Activated naive CD4-positive, alpha-beta T cell treated with anti-CD3 and anti-CD28 coated beads, Interleukin-2, amount 10 ng/mL, durations not matched to agents 7 days and 5 days (primary cell): ENCODE results near the gene FSCN2.

Experiments
- CTCF ChIA-PET: fragments of 350-600 bp; sonication (Branson Sonifier 250); formaldehyde crosslinking; loops from one replicate; lab custom pipeline; 2021; ENCODE audit warnings: antibody characterized with exemption; lab: Charles Lee
- DNase-seq: peaks from one replicate; pipeline ENCODE4 v3.0.0-alpha.2; 2020
- H3K27ac Mint-ChIP-seq: one replicate; pipeline ENCODE4 v1.8.0; 2021; ENCODE audit warnings: mild to moderate bottlenecking, moderate library complexity, mixed read lengths
- H3K27me3 Mint-ChIP-seq: one replicate; pipeline ENCODE4 v1.8.0; 2021; ENCODE audit warnings: mild to moderate bottlenecking, mixed read lengths
- H3K36me3 Mint-ChIP-seq: one replicate; pipeline ENCODE4 v1.8.0; 2021; ENCODE audit warnings: mixed read lengths
- H3K4me1 Mint-ChIP-seq: one replicate; pipeline ENCODE4 v1.8.0; 2021; ENCODE audit warnings: mixed read lengths
- H3K4me3 Mint-ChIP-seq: one replicate; pipeline ENCODE4 v1.8.0; 2021; ENCODE audit warnings: mild to moderate bottlenecking, moderate library complexity, mixed read lengths
- H3K9me3 Mint-ChIP-seq: one replicate; pipeline ENCODE4 v1.8.0; 2021; ENCODE audit warnings: mixed read lengths

FSCN2 gene

DNA sequence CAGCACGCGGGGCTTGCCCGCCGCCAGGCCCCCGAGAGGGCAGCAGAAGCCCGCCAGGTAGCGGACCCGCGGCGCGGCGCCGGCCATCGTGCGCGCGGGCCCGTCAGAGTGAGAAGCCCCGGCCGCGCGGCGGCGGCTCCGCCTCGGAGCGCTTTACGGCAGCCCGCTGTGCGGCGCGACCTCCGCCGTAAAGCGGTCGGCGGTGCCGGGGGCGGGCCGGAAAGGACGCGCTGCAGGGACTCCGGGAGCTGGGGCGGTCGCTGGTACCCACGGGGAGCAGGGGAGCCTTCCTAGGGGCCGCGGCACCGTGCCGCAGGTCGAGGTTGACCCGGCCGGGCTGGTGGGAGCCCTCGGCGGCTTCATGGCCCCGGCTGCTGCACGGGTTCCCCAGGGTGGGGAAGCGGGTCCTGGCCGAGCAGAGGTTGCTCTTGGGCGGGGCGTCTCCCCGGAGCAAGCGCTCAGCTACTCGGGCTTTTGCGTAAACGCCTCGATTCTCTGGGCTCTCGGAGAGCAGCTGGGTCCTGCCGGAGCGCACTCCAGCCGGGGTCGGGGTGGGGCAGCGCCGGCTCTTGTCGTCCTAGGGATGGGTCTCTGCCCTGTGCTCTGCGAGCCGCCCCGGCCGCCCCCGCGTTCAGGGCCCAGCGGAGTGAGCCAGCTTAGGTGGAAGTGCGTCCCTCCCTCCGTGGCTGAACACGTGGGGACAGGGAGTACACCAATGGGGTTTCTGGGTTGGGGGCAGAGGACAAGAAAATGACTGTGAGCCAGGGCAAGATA lies 24.3 kb downstream of the FSCN2 start, which contains the start of gene FAAP100:
Gene FAAP100, minus strand, starts transcription at position 110 of the 774 bp plus-strand sequence. Its CDS starts 23 bp downstream, at position 87.
- H3K27ac Mint-ChIP-seq = peak within 1 kb of the TSS; percentile 91
- H3K27me3 Mint-ChIP-seq = no peaks in the 10 kb centered on the region
- H3K4me1 Mint-ChIP-seq = peaks cover 41% of the 10 kb centered on the region
- DNase-seq = peak; percentile 86
- CTCF ChIA-PET = interaction anchor here (0.8 to 1.1 kb wide), 2 partner anchors 39 to 51 kb away, joined by 3 read pairs; no protein-coding TSS in a partner anchor
- H3K9me3 Mint-ChIP-seq = no peaks in the 10 kb centered on the region
- peak within 1 kb of the TSS; percentile 78 for H3K4me3 Mint-ChIP-seq
- H3K36me3 Mint-ChIP-seq = peaks cover 7% of the 10 kb centered on the region

DNA sequence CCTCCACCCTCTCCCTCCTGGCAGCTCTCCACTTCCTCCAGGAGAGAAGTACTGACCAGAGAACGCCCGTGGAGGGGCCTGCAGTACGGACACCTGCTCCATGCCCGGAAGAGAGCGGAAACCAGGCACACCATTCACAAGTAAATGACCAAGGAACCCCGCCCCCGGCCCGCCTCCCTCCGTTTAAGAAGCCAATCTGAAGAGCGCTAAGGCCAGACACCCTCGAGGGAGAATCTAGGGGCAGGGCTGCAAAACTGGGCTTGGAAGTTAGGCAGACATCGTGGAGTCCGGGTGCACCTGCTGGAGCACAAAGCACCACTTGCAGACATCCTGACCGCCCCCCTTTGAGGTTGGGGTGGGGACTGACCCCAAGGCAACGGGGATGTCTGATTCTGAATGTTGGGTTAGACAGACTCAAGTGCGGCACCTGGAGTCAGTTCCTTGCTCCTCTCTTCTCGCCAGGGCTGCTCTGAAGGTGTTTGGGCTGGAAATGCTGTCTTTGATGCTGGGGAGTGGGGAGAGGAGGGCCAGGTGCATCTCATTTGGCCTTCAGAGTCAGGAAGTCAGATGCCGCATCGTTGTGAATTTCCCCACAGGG lies 24.9 kb downstream of the FSCN2 start:
- Mint-ChIP-seq H3K27me3 (no peaks in the 10 kb centered on the region), H3K27ac (peak overlapping the region; percentile 91), H3K36me3 (peaks cover 7% of the 10 kb centered on the region), H3K4me1 (peaks cover 41% of the 10 kb centered on the region), H3K4me3 (peak overlapping the region; percentile 78), H3K9me3 (no peaks in the 10 kb centered on the region)
- CTCF ChIA-PET = interaction anchor here (0.8 to 0.9 kb wide), 2 partner anchors 34 to 39 kb away, joined by 3 read pairs; no protein-coding TSS in a partner anchor
- DNase-seq = peak; percentile 91

DNA sequence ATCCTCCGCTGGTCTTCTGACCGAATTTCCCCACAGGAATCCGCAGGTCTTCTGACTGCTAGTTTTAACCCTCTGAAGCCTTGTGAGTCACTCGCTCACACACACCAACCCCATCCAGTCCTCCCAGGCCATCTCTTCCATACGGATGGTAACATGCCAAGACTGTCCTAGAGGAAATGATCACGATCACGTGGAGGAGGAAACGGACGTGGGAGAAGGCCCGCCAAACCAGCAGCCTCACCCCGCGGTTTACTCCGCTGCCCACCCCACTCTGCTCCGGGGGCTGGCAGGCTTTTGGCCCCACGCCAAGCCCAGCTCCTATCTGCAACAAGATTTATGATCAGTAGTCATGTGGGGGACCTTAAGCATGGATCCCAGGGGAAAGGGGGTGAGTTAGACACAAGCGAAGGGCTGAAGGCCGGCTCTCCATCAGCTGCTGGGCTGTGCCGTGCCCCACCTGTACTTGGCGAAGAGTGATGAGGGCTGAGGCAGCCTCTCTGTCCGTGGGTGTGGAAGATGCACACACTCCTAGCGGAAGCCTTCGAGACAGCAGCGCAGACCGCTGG lies 25.5 kb downstream of the FSCN2 start:
- Mint-ChIP-seq H3K36me3 (peaks cover 10% of the 10 kb centered on the region), H3K4me3 (peak overlapping the region; percentile 78), H3K9me3 (no peaks in the 10 kb centered on the region), H3K27ac (peak overlapping the region; percentile 91), H3K27me3 (no peaks in the 10 kb centered on the region), H3K4me1 (peaks cover 41% of the 10 kb centered on the region)
- DNase-seq = peak; percentile 29
- CTCF ChIA-PET = interaction anchor here (0.9 kb wide), 1 partner anchor 35 kb away, joined by 3 read pairs; no protein-coding TSS in a partner anchor

DNA sequence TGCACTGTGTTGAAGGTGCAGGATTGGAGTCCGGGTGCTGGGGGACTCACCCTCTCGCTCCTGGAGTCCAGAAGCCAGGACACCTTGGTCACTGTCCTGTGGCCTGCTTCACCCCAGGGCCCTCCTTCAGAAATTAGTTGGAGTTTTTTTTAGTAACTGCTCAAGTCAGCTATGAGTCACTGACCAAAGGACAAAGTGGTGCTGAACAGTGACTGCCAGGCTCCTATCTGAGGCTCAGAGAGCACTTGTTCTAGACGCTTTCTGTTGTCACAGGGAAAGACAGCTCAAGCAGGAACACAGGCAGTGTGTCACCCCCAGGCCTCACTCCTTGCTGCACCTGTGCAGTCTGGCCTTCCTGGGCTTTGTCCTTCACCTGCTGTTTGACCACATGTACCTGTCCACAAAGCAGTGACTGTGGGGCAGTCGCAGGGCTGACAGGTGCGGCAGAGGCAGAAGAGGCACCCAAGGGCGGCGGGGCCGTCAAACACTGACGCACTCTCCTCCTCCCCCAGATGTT lies 28.1 kb downstream of the FSCN2 start:
- no peak for DNase-seq
- no peak overlapping the region for H3K27ac Mint-ChIP-seq

DNA sequence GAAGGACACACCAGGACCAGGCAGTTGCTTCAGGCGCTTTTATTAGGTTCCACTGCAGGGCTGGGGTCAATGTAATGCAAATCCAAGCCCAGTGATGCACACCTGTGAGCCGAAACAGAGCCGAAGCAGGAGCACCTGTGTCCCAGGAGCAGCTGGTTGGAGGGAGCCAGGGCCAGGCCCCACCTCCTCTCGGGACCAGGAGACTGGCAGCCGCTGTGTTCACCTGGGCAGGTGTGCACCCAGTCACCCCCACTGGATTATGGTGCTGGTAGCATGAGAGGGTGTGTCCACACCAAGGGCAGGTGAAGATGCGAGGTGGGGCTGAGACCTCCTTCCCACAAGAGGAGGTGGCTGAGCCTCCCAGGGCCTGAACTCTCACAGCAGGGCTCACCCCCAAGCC lies 28.7 kb downstream of the FSCN2 start:
- Mint-ChIP-seq H3K9me3 (no peaks in the 10 kb centered on the region), H3K36me3 (peaks cover 11% of the 10 kb centered on the region), H3K4me1 (peaks cover 16% of the 10 kb centered on the region), H3K27ac (no peak overlapping the region), H3K27me3 (no peaks in the 10 kb centered on the region), H3K4me3 (no peak overlapping the region)
- DNase-seq = no peak
- CTCF ChIA-PET = interaction anchor here (0.9 kb wide), 1 partner anchor 44 kb away, joined by 3 read pairs; no protein-coding TSS in a partner anchor

More for the DNA sequence above, 28.1 kb downstream of the FSCN2 start:
- peaks cover 9% of the 10 kb centered on the region for H3K36me3 Mint-ChIP-seq
- H3K4me1 Mint-ChIP-seq = peaks cover 20% of the 10 kb centered on the region
- H3K4me3 Mint-ChIP-seq = no peak overlapping the region
- no peaks in the 10 kb centered on the region for H3K27me3 Mint-ChIP-seq
- CTCF ChIA-PET = interaction anchor here (0.8 kb wide), 1 partner anchor 44 kb away, joined by 3 read pairs; no protein-coding TSS in a partner anchor
- no peaks in the 10 kb centered on the region for H3K9me3 Mint-ChIP-seq

DNA sequence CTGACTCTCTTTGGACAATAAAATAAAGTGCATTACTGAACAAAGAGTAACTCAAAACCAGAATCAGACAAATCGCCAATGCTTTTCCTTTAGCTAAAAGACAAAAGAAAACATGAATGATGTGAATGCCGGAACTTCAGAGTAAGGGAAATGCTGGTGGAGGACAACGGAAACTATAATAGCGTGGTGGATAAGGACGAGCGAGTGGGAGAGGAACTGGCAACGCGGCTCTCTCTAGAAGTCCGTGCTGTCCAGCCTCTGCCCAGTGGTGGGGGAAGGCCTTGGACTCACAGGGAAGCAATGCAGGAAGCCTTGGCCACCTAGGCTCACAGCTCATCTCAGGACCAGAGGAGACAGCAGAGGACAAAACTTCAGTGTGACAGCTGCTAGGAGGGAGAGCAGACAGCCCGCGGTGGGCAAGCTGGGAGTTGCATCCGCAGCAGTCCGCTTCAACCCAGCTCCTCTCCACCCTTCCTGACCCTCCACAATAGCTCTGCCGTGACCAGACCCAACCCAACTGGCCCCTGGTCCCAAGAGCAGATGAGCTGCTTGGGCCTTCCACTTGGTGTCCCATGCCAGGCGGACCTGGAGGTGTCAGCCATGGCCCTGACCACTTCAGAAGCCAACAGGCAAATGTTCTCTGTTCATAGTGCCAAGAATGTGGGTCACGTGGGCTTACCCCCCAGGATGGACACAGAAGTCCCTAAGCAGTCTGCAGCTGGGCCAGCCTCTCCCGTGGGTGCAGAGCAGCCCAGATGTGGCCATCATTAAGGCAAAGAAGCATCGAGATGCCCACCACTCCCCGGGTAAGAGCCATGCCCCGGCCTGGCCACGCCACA lies 29.3 kb downstream of the FSCN2 start:
- H3K9me3 Mint-ChIP-seq = no peaks in the 10 kb centered on the region
- peaks cover 13% of the 10 kb centered on the region for H3K36me3 Mint-ChIP-seq
- no peak overlapping the region for H3K27ac Mint-ChIP-seq
- CTCF ChIA-PET = interaction anchor here (0.9 kb wide), 1 partner anchor 43 kb away, joined by 3 read pairs; no protein-coding TSS in a partner anchor
- DNase-seq = no peak
- H3K27me3 Mint-ChIP-seq = no peaks in the 10 kb centered on the region
- peaks cover 16% of the 10 kb centered on the region for H3K4me1 Mint-ChIP-seq
- H3K4me3 Mint-ChIP-seq = no peak overlapping the region

DNA sequence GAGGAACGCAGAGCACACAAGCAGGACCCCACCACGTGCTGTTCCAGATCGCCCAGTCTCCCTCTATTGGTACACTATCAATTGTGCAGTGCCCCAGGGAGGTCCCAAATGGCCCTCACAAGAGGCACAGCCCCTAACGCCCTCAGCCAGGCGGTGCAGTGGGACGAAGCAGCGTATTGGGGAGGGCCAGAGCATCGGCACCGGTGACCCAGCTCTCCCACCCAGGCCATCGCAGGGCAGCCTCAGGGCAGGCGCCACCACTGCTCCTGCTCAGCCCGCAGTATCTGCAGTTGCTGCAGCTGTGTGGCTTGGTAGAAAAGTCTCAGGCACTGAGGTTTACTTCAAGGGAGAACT lies 29.9 kb downstream of the FSCN2 start:
- H3K27me3 Mint-ChIP-seq = no peaks in the 10 kb centered on the region
- peaks cover 16% of the 10 kb centered on the region for H3K36me3 Mint-ChIP-seq
- no peak overlapping the region for H3K4me3 Mint-ChIP-seq
- H3K9me3 Mint-ChIP-seq = no peaks in the 10 kb centered on the region
- no peak overlapping the region for H3K27ac Mint-ChIP-seq
- DNase-seq = no peak
- H3K4me1 Mint-ChIP-seq = peaks cover 15% of the 10 kb centered on the region
- CTCF ChIA-PET = no interaction called here

DNA sequence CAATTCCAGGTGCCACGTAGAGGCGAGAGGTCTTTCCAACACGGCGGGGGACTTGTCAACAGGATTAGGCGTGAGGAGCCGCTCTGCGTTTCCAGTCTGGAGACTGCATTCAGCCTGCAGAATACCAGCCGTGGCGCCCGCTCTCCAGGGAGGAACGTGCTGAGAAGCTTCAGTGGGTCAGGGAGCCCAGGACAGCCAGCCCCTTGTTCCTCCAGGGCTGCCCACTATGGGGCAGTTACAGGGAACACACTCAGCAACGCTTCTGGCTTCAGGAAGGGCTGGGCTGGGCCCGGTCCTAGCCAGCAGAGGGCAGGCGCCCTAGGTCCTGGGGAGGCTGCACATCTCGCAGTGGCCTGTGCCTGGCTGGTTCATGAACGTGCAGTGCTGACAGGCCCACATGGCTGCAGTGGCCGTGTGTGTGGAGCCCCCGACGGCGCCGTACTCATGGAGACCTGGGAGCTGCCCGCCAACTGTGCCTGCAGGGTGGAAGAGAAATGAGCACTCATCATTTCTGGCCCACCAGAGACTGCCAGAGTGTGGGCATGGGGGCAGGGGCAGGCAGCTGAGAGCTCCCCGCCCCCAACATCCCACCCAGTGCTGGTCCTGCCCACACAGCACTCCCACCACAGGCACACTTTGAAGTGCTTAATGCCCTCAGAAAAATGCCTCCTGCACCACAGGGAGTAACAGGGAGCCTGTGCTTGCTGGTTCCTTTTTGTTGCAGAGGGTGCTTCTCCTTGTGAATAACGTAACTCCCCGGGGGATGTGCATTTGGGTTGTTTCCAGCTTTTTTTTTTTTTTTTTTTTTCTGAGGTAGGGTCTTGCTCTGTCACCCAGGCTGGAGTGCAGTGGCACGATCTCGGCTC lies 31.0 kb downstream of the FSCN2 start:
- Mint-ChIP-seq H3K9me3 (no peaks in the 10 kb centered on the region), H3K4me3 (no peak overlapping the region), H3K27ac (no peak overlapping the region), H3K27me3 (no peaks in the 10 kb centered on the region), H3K4me1 (peaks cover 4% of the 10 kb centered on the region), H3K36me3 (peaks cover 16% of the 10 kb centered on the region)
- no peak for DNase-seq
- CTCF ChIA-PET = no interaction called here

DNA sequence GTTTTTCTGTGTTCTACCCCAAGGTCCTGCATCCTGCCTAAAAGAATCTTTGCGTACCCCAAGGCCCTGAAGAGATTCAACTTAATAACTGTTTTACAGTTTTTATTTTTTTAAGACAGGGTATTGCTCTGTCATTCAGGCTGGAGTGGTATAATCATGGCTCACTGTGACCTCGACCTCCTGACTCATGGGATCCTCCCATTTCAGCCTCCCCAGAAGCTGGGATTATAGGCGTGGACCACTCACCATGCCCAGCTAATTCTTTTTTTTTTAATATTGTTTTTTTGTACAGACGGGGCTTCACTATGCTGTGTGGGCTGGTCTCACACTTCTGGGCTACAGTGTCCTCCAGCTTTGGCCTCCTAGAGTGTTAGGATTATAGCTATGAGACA lies 33.3 kb downstream of the FSCN2 start:
- H3K36me3 Mint-ChIP-seq = peaks cover 35% of the 10 kb centered on the region
- CTCF ChIA-PET = interaction anchor here (0.7 to 0.9 kb wide), 2 partner anchors 40 to 241 kb away, joined by 3 to 4 read pairs; no protein-coding TSS in a partner anchor
- H3K9me3 Mint-ChIP-seq = no peaks in the 10 kb centered on the region
- no peaks in the 10 kb centered on the region for H3K27me3 Mint-ChIP-seq
- H3K4me3 Mint-ChIP-seq = no peak overlapping the region
- H3K27ac Mint-ChIP-seq = no peak overlapping the region
- DNase-seq = no peak
- H3K4me1 Mint-ChIP-seq = peaks cover 5% of the 10 kb centered on the region

DNA sequence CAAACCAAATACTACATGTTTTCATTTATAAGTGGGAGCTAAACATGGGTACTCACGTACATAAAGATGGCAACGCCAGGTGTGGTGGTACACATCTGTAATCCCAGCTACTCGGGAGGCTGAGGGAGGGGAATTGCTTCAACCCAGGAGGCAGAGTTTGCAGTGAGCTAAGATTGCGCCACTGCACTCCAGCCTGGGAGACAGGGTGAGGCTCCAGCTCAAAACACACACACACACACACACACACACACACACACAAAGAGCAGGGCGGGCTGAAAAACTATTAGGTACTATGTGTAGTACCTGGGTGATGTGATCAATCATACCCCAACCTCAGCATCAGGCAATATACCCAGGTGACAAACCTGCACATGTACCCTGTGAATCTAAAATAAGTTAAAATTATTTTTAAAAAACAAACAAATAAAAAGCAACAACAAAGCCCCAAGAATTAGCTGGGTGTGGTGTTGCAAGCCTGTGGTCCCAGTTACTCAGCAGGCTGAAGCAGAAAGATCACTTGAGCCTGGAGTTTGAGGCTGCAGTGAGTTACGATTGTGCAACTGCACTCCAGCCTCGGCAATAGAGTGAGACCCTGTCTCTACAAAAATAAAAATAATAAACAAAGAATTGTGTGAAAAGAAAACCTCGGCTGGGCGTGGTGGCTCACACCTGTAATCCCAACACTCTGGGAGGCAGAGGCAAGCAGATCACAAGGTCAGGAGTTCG lies 35.8 kb downstream of the FSCN2 start:
- CTCF ChIA-PET = no interaction called here

DNA sequence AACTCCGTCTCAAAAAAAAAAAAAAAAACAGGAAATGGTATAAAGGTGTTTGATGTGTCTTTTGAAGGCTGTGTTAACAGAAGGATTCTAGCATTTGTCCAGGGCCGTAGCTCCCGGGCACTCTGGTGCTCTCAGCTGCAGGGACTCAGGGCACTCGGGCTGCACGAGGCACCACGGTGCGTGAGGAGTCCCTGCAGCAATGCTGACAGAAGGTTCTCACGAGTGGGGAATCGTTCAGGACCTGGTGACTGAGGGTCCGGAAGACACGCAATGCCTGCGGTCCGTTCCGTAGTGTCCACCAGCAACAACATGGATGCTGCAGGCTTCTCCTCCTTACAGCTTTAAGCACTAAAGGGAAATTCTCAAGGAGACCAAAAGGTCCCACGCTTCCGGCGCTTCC lies 36.6 kb downstream of the FSCN2 start:
- H3K36me3 Mint-ChIP-seq = peaks cover 50% of the 10 kb centered on the region

More for the DNA sequence above, 35.8 kb downstream of the FSCN2 start:
- Mint-ChIP-seq H3K36me3 (peaks cover 47% of the 10 kb centered on the region), H3K4me3 (no peak overlapping the region), H3K9me3 (no peaks in the 10 kb centered on the region), H3K27me3 (no peaks in the 10 kb centered on the region), H3K4me1 (peaks cover 5% of the 10 kb centered on the region), H3K27ac (no peak overlapping the region)
- no peak for DNase-seq

DNA sequence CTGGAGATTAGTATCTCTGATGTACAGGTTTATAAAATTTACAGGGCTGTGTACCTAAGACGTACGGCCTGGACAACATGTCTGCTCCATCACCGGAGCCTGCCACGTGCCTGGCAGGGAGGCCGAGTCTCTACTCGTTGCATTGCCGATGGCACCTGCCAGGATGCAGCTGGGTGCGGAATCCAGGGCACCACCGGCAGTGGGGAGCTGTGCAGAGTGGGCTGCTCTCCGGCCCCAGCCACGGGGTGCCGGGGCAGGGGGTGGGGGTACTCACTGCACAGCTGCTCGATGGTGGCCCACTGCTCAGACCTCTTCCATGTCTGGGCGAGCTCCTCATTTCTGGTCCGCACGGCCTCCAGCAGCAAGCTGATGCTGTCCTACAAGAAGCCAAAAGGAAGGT lies 37.1 kb downstream of the FSCN2 start:
- DNase-seq = no peak
- Mint-ChIP-seq H3K27me3 (no peaks in the 10 kb centered on the region), H3K4me3 (no peak overlapping the region), H3K27ac (no peak overlapping the region), H3K9me3 (no peaks in the 10 kb centered on the region), H3K36me3 (peaks cover 54% of the 10 kb centered on the region), H3K4me1 (peaks cover 5% of the 10 kb centered on the region)
- CTCF ChIA-PET = no interaction called here

More for the DNA sequence above, 36.6 kb downstream of the FSCN2 start:
- H3K9me3 Mint-ChIP-seq = no peaks in the 10 kb centered on the region
- H3K27me3 Mint-ChIP-seq = no peaks in the 10 kb centered on the region
- CTCF ChIA-PET = no interaction called here
- H3K4me1 Mint-ChIP-seq = peaks cover 5% of the 10 kb centered on the region
- no peak for DNase-seq
- H3K4me3 Mint-ChIP-seq = no peak overlapping the region
- H3K27ac Mint-ChIP-seq = no peak overlapping the region
